GM21360 (cell line): ENCODE measurements around the gene ERG.

Experiments used
- ATAC-seq: cut with Tn5 transposase; IDR thresholded peaks from one replicate; pipeline ENCODE4 v1.9.1; 2021; ENCODE audit warnings: mild to moderate bottlenecking, moderate library complexity; ENCODE audit not compliant: unreplicated experiment

The ERG gene

DNA sequence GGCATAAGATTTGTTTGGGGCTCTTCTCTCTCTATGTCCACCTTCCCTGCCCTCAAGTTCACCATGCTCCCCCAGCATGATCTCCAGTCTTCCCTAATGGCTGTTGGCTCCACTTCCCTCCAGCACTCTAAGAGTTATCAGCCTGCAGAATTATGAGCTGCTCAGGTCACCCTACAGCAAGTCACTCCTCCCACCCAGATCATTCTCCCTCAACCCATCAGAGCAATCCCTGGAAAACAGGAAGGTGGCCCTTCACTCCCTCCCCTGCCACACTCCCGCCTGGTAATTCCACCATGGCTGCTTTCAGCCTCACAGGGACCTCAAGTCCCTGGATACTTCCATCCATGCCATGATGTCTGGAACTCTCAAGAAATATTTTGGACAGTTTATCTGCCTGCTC, 137.0 kb downstream of the ERG start:
- no peak for ATAC-seq

DNA sequence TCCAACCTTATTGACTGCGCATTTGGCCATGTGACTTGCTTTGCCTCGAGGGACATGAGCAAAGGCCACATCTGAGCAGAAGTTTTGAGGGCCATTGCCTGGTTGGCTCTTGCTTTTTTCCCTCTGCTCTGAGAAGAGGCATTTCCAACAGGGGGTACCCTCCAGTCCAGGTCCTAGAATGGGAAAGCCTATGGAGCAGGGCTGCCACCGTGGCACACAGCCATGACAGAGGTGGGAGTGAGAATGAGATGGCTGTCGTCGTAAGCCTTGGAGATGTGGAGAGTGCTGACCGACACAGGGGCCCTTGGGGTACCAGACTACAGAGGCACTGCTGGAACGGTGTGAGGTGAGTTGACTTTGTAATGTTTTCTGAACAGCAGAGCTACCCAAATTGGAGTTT, 138.4 kb downstream of the ERG start:
- ATAC-seq = no peak

DNA sequence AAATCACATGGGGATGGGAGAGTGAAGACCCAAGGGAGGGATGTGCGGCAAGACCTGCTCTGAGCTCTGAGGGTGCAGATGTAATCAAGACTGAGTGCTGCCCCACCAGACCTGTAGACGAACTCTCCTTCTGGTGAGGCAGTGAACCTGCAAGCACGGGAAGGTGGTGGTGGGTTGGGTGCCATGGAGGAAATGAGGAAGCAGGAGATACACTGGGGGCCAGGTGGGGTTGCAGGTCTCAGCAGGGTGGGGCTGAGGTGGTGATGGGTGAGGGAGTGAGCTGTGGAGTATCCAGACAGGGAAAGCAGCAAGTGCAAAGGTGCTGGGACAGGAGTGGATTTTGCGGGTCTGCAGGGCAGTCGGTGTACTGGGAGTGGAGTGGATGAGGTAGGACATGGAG, 139.2 kb downstream of the ERG start:
- no peak for ATAC-seq

DNA sequence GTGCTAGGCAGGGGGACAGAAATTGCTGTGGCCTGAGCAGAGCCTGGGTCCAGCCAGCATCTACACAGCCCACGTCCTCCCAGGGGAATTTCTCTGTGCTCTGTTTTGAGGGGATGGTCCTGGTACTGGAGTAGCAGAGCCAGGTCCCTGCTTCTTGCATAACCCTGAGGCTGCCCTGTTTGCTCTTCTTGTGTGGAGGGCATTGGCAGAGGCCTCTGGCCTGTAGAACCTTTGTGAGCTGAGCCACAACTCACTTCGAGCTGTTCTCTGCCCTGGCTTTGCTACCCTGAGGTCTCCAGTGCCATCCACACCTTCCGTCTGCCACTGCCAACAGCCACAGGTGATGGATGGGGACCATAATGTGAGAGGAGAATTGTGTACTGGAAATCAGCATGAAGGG, 139.6 kb downstream of the ERG start:
- no peak for ATAC-seq

DNA sequence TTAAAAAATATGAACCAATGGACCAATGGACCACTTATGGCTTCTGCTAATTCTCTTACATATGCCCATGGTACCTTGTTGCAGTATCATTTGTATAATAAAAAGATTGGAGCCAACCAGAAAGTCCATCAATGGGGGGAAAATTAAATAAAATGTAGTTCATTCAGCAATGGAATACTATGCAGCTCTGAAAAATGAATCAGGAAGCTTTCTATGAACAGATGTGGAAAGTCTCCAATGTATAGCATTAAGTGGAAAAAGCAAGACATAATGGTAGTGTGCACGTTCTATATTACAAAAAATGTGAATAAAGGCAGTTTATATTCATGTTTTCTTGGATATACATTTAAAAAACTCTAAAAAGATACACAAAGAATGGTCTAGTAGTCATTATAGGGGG, 140.2 kb downstream of the ERG start:
- ATAC-seq = no peak

DNA sequence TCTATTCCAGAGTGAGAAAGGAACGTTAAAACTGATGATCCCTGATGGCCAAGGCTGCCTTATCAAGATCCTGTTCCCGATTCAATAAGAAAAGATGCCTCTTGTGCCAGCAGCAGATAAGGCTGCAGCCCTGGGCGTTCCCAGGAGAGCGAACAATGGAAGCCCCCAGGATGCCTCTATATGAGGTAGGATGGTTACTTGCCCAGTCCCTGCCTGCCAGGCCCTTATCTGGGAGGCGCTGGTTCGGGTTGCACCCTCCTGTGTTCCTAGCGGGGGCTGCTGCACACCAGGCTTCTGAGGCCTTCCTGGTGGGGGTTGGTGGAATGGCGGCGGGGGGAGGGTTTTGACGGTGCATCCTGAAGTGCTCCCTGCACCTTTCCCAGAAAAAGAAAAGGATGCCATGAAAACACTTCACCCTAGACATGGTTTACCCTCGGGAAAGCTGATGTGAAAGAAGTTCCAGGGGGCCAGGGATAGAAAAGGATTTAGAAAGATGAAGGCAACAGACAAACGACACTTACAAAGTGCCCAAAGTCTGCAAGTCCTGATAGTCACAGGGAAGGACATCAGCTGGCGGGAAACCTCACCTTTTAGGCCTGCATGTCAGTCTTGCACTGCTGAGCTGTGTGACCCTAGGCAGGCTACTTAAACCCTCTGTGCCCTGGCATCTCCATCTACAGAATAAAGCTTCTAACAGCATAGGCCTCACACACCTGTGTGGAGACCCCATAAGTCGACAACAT, 141.2 kb downstream of the ERG start:
- no peak for ATAC-seq

DNA sequence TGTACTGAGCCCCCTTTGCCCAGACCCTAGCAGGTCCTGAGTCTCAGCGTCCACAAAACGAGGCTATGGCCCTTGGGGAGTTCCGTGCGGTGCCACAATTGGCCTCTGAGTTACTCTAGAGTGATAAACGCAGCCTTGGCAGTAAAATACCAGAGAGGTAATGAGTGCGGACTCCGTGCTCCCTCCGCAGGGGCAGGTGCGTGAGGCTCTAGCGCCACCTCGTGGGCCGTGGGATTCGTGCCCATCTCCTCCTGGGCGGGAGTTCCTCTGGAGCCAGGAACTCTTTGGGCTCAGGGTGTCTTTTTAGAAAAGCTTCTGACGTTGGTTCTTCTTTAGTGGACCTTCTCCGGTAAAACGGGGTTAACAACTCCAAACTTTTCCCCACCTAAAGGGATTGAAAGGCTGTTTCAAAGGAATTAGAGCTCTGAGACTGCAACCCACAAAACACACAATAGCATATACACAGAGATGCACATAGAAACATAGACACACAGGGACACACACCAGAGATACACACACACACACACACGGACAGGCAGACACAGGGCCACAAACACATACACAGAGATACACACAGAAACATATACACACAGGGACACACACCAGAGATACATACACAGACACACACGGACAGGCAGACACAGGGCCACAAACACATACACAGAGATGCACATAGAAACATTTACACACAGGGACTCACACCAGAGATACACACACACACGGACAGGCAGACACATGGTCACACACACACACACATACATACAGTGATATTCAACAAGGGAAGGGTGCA, 142.1 kb downstream of the ERG start:
- ATAC-seq = no peak

DNA sequence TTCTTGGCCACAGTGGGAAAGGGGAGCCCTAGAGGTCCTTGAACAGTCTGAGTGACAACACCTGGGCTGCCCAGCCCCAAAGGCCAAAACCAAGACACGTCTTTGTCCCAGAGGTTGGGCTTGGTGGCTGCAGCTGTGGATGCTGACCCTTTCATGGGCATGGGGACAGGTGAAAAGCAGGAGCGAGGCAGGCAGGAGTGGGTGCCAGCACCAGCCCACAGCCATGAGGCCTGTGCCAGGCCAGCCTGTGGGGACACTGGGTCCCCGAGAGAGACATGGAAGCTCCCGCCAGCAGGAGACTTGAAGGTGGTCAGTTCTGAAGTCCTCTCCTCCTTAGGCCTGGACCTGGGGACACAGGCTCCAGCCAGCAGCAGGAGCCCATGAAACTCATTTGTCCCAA, 142.9 kb downstream of the ERG start:
- no peak for ATAC-seq

DNA sequence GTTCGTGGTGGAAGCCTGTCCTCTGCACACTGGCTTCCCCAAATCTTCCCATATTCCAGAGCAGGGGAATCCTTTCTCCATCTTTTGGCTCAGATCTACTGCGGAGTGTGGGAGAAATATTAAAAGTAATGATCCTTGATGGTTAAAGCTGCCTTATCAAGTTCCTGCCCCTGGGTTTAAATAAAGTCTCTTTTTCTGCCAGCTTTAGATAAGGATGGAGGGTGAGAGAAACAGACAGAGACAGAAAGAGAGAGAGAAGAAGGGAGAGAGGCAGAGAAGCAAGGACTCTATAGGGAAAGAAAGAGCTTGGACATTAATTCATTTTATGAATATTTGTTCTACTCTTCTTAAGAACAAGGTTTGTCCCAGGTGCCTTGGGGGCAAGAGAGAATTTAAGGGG, 143.5 kb downstream of the ERG start:
- ATAC-seq = no peak

DNA sequence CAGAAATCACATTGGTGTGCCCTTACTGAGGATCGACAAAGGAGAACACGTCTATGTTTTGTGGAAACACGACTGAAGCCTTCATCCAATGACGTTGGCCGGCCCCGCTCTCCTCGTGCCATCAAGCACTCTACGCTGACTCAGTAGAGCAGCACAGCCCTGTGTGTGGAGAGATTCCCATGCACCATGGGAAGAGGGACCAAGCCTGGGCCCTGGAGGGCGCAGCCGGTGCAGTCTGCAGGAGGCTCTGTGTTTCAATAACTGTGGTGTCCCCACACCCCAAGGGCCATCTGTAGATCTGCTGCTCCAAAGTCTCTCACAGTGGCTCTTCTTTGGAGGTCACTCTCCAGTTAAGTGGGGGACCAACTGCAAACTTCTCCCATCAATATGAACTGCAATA, 144.0 kb downstream of the ERG start:
- ATAC-seq = no peak

DNA sequence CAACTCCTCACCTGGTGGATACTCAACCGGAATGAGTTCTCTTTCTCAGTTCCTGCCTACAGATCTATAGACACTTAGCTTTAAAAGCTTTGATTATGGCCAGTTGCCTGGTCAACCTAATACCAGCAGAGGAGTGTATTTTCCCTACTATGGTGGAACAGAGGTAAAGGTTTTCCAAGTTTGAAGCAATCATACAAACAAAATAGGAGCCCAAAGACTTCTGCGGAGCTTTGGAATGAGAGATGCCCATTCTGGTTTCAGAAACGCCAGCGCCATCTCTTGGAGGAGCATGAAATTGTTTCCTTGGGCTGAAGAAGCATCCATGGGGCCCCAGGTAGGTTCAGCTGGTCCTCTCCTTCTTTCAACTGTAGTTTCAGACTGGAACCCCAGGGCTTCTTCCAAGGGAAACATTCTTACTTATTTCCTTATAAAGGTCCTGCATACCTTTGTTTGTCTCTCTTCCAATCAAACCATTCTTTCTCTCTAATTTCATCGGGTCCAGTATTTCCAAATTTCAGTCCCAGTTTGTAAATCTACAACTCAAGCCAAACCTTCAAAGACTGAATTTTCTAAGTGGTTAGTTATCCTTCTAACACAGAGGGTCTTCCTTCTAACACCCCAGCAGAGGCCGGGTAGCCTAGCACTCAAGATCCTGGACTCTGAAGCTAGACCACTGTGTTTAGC, 145.6 kb downstream of the ERG start:
- ATAC-seq = no peak

DNA sequence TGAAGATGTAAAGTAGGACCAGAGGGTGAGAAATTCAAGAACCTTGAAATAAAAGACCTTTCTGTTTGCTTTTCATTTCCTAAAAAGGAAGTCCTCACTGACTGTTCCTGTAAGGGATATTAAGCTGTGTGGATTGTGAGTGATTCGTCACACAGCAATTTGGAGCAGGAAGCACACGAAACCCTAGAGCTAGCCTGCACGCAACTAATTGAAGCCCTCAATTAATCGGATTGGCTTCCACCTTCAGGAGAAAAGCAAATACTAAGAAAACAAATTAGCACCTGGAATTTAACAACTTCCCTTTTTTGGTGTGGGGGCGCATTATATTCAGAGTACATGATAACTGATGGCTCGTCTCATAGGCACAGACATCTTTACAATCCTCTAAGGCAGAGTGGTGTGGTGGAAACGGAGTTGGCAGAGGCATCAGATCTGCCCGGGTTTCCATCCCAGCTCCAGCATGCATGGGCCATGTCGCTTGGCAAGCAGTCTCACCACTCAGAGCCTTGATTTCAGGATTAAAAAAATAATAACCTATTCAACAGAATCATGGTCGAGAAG, 146.2 kb downstream of the ERG start:
- ATAC-seq = no peak

DNA sequence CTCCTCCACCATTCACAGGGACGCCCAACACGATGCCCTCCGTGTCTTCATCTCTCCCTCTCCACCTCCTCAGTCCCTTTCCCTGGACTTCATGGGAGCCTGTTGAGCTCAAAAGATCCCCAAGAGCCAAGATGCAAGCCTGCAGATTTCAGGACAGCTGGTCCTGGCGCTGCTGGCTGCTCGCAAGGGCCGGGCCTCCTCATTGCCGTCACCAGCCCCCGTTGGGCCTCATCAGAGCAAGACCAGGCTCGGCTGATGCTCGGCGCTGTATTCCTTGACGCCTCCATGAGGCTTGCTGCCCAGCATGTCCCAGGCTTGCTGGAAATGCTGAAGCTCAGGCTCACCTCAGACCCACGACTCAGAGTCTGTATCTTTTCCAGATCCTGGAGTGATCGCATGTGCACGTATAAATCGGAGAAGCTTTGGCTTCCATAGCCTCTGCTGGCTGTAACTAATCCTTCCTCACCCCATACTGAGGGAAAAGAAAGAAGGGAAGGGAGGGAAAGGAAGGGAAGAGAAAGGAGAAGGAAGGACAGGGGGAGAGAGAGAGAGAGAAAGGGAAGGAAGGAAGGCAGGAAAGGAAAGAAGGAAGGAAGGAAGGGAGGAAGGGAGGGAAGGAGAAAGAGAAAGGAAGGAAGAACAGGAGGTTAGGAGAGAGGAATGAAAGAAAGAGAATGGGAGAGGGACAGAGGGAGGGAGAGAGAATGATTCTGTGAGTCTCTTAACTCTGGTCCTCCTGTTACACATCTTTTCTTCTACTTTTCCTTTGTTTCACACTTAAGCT, 146.9 kb downstream of the ERG start:
- no peak for ATAC-seq

DNA sequence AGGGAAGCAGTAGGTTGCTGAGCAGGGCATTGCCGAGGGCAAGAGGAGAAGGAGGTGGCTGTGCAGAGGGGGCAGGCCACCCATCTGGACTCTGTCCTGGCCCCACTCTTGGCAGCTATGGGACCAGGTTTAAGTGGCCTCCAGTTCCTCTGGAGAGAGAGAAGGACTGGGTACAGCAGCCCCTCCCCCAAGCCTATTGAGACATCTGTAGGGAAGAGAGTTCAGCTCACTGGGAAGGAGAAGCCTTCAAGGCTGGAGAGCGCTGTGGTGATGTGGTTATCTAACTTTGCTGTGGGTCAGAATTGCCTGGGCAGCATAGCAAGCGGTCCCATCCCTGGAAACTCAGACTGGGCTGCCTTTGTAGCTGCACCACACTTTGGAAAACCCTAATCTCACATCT, 147.6 kb downstream of the ERG start:
- ATAC-seq = no peak

DNA sequence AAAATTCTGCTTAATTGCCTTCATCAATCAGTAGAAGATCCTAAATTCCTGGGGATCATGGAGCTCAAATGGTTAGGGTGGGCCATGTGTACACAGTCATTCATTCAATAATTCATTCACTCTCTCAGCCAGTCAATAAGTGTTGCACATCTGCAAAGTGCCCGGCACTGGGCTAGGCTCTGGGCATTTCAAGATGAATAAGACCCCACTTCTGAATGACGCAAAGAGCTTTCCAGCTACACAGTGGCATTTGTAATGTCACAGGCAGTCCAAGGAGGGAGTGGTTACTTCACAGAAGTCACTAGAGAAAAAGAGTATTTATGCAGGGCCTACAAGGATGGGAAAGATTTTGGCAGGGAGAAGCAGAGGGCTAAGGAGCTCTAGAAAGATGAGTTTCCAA, 148.3 kb downstream of the ERG start:
- no peak for ATAC-seq

DNA sequence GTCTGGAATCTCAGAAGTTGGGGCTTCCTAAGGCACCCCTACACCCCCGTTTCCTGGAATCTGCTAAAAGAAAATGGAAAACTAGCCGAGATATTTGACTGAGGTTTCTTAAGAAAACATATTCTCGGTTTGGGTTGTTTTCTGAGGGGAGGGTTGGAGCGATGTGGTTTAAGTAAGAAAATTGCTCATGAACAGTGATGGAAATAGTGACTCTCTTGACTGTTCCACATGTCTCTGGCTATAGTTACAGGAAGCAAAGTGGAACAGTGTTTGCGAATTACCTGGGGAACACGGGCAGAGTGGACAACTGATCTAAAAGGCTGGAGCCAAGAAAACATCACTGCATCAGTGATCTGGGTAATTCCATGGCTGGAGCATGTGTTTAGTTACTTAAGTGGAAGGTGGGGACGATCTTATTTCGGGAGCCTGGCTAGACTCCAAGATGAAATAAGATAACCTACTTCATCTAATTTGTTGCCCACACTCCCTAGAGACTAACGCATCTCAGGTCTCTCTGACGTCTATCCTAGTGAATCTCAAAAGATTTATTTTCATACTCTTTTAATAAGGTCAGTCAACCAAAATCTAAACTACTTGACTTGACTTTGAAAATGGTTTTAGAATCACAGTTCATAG, 149.0 kb downstream of the ERG start:
- no peak for ATAC-seq

DNA sequence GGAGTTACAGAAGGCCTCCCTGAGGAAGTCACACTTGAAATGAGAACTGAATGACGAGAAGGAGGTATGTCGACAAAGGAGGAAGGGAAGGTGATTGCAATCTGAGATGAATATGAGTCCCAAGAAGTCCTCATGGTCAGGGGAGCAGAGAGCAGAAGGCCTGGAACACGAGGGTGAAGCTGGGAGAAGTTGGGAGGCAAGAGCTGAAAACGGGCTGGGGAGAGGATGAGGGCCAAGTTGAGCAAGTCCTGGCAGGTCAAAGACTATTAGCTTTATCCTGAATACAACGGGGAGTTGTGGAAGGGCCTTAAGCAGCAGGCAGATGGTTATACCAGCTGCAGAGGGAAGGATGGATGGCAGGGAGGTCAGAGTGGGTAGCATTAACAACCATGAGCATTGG, 152.0 kb downstream of the ERG start:
- no peak for ATAC-seq

DNA sequence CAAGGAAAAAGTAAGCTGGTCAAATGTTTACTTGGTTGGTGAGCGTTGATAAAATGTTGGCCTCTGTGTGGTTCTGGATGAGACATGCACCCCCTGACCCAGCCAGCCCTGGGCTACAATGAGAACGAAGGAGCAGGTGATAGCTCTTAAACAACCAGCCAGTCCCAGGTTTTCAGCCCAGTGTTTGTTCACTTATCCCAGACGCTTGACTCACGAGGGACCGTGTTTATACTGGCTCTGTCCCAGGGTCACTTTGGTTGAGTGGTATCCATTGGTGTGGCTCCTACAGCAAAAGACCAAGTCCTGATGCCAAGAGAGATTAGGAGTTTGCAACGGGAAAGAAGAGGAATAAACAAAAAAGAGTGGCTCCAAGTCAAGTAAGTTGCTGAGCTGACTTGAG, 154.6 kb downstream of the ERG start:
- ATAC-seq = no peak

DNA sequence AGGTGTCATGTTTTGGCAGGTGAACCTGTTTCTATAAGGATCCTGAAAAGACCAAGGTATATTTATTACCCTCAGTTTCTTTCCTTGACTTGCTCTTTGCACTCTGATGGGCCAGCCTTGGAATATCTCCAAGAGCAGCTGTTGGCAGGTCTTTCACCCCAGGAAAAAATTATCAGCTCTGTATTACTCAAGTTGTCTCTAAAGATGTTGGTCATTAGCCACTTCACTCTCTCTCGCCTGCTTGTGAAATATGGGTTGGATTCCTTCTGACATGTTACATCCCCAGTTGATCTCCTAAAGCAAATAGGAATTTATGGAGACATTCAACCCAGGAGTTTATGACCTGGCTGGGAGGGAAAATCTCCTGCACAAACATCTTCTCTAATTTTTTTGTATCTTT, 155.5 kb downstream of the ERG start:
- ATAC-seq = no peak

DNA sequence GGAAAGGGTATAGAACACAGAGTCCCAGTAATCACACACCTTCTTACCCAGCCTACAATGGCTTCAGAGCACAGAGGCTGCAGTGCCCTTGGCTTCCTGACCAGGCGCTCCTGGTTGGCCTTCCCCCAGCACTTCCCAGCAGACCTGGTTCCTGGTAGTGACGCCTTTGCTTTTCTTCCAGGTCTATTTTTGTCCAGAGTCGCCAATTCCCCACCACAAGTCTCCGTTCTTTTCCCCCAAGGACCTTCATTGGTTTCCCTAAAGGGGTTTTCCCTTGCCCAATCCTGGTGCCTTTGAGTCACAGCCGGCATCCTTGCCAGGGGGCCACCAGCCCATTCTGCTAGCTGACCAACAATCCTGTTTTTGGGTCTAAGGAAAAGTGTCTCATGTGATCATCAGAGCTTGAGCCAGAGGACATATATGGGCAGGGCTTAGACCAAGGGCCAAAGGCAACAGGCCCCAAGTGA, 156.7 kb downstream of the ERG start:
- ATAC-seq = no peak
